ENCODE results near the gene FNDC3B. TPM values are rescaled to one million over a fixed set of nuclear protein-coding genes. Genes with fewer than 3 reads are reported as not detected.
"Not testable (repeated sequence)": the region's sequence is repeated elsewhere in the genome, so short reads cannot be mapped to it uniquely, and the experiment has no call there.

FNDC3B gene
- total RNA-seq, 1 donor from 2014 or later = 56.1 TPM

GRCh38 chr3:172024679-172025078 is 14.7 kb upstream of the FNDC3B start:
- intact Hi-C loops (cut with DNase I) = no loop called here
- ATAC-seq (ENCODE audit: poor library complexity) (no peak), DNase-seq (no peak)

- ATAC-seq (ENCODE audit: poor library complexity) = no peak
- no peak for DNase-seq
- intact Hi-C loops (cut with DNase I) = no loop called here
These were observed 9.8 kb upstream of the FNDC3B start for GRCh38 chr3:172029425-172030098.

GRCh38 chr3:172030181-172030580 is 9.2 kb upstream of the FNDC3B start:
- no peak for ATAC-seq (ENCODE audit: poor library complexity)
- intact Hi-C loops (cut with DNase I) = no loop called here
- DNase-seq = no peak

- DNase-seq = no peak
- intact Hi-C loops (cut with DNase I) = no loop called here
- ATAC-seq (ENCODE audit: poor library complexity) = no peak
These were observed 7.4 kb upstream of the FNDC3B start for GRCh38 chr3:172031996-172032395.

- ATAC-seq (ENCODE audit: poor library complexity) (no peak), DNase-seq (no peak)
- intact Hi-C loops (cut with DNase I) = no loop called here
These were observed 6.0 kb upstream of the FNDC3B start for GRCh38 chr3:172033396-172033795.

- intact Hi-C loops (cut with DNase I) = no loop called here
- DNase-seq (no peak), ATAC-seq (ENCODE audit: poor library complexity) (no peak)
These were observed 4.3 kb upstream of the FNDC3B start for GRCh38 chr3:172034786-172035685.

- intact Hi-C loops (cut with DNase I) = no loop called here
- ATAC-seq (ENCODE audit: poor library complexity) = no peak
- no peak for DNase-seq
These were observed 2.7 kb upstream of the FNDC3B start for GRCh38 chr3:172036541-172037215.

GRCh38 chr3:172038798-172039435 is 461 bp upstream of the FNDC3B start:
- DNase-seq (no peak), ATAC-seq (ENCODE audit: poor library complexity) (no peak)
- intact Hi-C loops (cut with DNase I) = no loop called here

- ATAC-seq (ENCODE audit: poor library complexity) (peak; percentile 88), DNase-seq (peak; percentile 90)
- intact Hi-C loops (cut with DNase I) = loop anchor here (5.0 to 10.0 kb wide), 3 partner anchors 114 to 292 kb away; no protein-coding TSS in a partner anchor
These were observed 951 bp downstream of the FNDC3B start for GRCh38 chr3:172040078-172040980.

GRCh38 chr3:172040981-172041963 is 1.9 kb downstream of the FNDC3B start:
- DNase-seq = no peak
- intact Hi-C loops (cut with DNase I) = loop anchor here (5.0 to 10.0 kb wide), 3 partner anchors 114 to 291 kb away; no protein-coding TSS in a partner anchor
- no peak for ATAC-seq (ENCODE audit: poor library complexity)

GRCh38 chr3:172042136-172042662 is 2.8 kb downstream of the FNDC3B start:
- DNase-seq (no peak), ATAC-seq (ENCODE audit: poor library complexity) (no peak)
- intact Hi-C loops (cut with DNase I) = loop anchor here (5.0 to 10.0 kb wide), 3 partner anchors 113 to 290 kb away; no protein-coding TSS in a partner anchor

GRCh38 chr3:172042663-172043179 is 3.3 kb downstream of the FNDC3B start:
- intact Hi-C loops (cut with DNase I) = loop anchor here (5.0 to 10.0 kb wide), 3 partner anchors 112 to 290 kb away; no protein-coding TSS in a partner anchor
- not testable (repeated sequence) for ATAC-seq (ENCODE audit: poor library complexity)
- peak; percentile 52 for DNase-seq

GRCh38 chr3:172043233-172043632 is 3.9 kb downstream of the FNDC3B start:
- intact Hi-C loops (cut with DNase I) = loop anchor here (5.0 to 10.0 kb wide), 3 partner anchors 112 to 289 kb away; no protein-coding TSS in a partner anchor
- DNase-seq (no peak), ATAC-seq (ENCODE audit: poor library complexity) (no peak)

GRCh38 chr3:172043766-172044165 is 4.4 kb downstream of the FNDC3B start:
- DNase-seq (no peak), ATAC-seq (ENCODE audit: poor library complexity) (no peak)
- intact Hi-C loops (cut with DNase I) = loop anchor here (5.0 to 10.0 kb wide), 3 partner anchors 111 to 289 kb away; no protein-coding TSS in a partner anchor

GRCh38 chr3:172044833-172045585 is 5.6 kb downstream of the FNDC3B start:
- ATAC-seq (ENCODE audit: poor library complexity) (no peak), DNase-seq (no peak)
- intact Hi-C loops (cut with DNase I) = loop anchor here (5.0 to 10.0 kb wide), 3 partner anchors 110 to 287 kb away; no protein-coding TSS in a partner anchor
